ENCODE measurements around the gene RSPO4.

DNA sequence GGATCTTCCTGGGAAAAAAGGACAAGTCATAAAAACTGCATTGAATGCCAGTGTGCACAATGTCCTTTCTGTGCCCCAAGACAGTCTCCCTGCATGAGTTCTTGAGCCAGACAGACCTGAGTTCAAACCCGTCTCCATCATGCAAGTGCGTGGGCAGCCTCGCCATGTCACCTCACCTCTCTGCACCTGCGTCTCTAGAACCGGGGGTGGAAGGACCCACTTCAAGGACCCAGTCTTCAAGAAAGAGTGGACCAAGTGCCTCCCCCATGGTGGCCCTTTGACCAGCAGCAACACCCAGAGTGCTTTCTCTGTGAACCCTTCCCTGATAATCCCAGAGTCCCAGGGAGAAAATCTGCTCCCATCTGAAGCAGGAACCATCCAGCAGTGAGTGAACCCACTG is 62.5 kb downstream of the RSPO4 start:
- TF ChIP-seq EZH2 (IDR thresholded peaks at IDR 0.05; ENCODE audit: borderline replicate concordance, low read length) = no peak
- TF ChIP-seq, protein P1, sequence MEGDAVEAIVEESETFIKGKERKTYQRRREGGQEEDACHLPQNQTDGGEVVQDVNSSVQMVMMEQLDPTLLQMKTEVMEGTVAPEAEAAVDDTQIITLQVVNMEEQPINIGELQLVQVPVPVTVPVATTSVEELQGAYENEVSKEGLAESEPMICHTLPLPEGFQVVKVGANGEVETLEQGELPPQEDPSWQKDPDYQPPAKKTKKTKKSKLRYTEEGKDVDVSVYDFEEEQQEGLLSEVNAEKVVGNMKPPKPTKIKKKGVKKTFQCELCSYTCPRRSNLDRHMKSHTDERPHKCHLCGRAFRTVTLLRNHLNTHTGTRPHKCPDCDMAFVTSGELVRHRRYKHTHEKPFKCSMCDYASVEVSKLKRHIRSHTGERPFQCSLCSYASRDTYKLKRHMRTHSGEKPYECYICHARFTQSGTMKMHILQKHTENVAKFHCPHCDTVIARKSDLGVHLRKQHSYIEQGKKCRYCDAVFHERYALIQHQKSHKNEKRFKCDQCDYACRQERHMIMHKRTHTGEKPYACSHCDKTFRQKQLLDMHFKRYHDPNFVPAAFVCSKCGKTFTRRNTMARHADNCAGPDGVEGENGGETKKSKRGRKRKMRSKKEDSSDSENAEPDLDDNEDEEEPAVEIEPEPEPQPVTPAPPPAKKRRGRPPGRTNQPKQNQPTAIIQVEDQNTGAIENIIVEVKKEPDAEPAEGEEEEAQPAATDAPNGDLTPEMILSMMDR (conservative IDR thresholded peaks at IDR 0.05 in 1 of 2, IDR thresholded peaks at IDR 0.05 in 1 of 2; ENCODE audit: extremely low read depth in 1 of 2, insufficient read depth in 1 of 2, low read depth in 1 of 2, low read length in 2 of 2) = no peak

All from mammary epithelial cell (primary cell).